ENCODE results near the gene RNF151. TPM values are rescaled to one million over a fixed set of nuclear protein-coding genes. Genes with fewer than 3 reads are reported as not detected.
"Not testable (repeated sequence)": the region's sequence is repeated elsewhere in the genome, so short reads cannot be mapped to it uniquely, and the experiment has no call there.

Gene RNF151
- total RNA-seq, 1 experiment from 2014 or later: not detected

DNA sequence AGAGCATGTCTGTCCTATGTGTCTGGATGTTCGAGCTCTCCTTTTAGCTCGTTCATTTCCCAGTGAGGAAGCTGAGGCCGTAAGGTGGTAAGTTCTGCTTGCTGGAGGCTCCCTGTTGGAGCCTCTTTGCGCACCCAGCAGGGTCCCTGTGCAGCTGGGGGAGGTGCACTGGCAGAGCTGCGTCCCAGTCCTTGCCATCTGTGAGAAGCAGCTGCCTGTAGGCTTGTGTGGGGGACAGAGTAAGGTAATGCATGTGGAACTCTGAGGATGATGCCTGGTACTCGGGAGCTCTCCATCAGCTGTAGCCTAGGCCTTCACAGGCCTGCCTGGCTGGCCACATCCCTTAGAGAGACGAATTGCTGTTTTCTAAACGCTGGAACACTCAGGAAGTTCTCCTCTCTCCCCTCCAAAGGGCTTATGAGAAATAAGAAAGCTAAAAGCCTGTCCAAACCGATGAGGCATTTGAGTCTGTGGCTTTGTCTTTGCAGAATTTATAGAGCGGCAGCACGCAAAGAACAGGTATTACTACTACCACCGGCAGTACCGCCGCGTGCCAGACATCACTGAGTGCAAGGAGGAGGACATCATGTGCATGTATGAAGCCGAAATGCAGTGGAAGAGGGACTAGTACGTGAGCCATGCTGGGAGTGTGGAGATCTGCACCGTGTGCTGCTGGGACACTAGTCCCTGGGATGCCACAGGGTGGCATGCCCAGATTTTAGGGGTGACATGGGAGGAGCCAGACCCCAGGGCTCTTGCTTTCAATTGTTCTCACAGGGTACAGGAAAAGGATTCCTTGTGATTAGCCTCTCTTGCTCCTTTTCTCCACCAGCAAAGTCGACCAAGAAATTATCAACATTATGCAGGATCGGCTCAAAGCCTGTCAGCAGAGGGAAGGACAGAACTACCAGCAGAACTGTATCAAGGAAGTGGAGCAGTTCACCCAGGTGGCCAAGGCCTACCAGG is 5.7 kb upstream of the RNF151 start:
- Histone ChIP-seq H3K4me1 (ENCODE audit: control insufficient read depth, insufficient read depth, low read length) (peaks cover 12% of the 10 kb centered on the region), H3K4me3 (ENCODE audit: low read depth in 2 of 2, low read length in 2 of 2) (peak overlapping the region; percentile 75 to 80), H3K27ac (ENCODE audit: low read length) (peak overlapping the region; percentile 72), H3K36me3 (ENCODE audit: control insufficient read depth, insufficient read depth, low read length) (peaks cover 11% of the 10 kb centered on the region), H3K27me3 (ENCODE audit: control insufficient read depth, insufficient read depth, low read length) (no peaks in the 10 kb centered on the region), H3K9me3 (ENCODE audit: control insufficient read depth, insufficient read depth, low read depth, low read length) (no peaks in the 10 kb centered on the region)
- DNase-seq (ENCODE audit: low read depth, low spot score): no peak
- ChIA-PET CTCF (no interaction called here), POLR2A (interaction anchor here (0.6 kb wide), 2 partner anchors 125 to 467 kb away, joined by 4 to 8 read pairs; no protein-coding TSS in a partner anchor)
- ATAC-seq: peak; percentile 50
- TSS peak; percentile 82 for BruUV-seq (replicated peaks)
- intact Hi-C loops (cut with micrococcal nuclease; ENCODE audit: unreplicated experiment) (no loop called here), in situ Hi-C loops (cut with HindIII; ENCODE audit: low pct_unique_long_range_greater_than_20kb, low sequenced_read_pairs) (no loop called here)
- TF ChIP-seq POLR2AphosphoS5 (IDR thresholded peaks at IDR 0.05; ENCODE audit: low read depth, low read length) (peak; percentile 89), SIN3A (IDR thresholded peaks at IDR 0.05; ENCODE audit: borderline replicate concordance, insufficient read depth, low read depth, low read length) (peak; percentile 63; the same call in 1 of the 2 replicates), TCF7L2 (IDR thresholded peaks at IDR 0.05; ENCODE audit: low read depth, low read length) (no peak)

DNA sequence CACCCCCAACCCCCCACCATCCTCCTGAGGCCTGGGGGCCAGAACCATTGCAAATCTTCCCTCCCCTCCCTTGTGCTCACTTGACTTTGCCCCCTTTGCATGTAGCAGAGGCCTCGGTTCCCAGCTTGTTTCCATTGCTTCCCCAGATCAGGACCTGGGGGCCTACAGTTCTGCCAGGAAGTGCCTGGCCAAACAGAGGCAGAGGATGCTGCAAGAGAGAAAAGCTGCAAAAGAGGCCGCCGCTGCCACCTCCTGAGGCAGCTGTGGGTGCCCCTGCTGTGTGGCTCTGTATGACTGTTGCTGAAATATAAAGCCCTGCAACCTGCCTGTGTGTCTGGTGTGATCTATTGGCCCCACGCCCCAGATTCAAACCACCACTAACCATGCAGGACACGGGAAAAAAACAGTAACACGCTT is 5.0 kb upstream of the RNF151 start:
- POLR2A ChIA-PET: no interaction called here
- Histone ChIP-seq H3K36me3 (ENCODE audit: control insufficient read depth, insufficient read depth, low read length) (peaks cover 11% of the 10 kb centered on the region), H3K4me3 (ENCODE audit: low read depth in 2 of 2, low read length in 2 of 2) (peak overlapping the region; percentile 99), H3K27me3 (ENCODE audit: control insufficient read depth, insufficient read depth, low read length) (no peaks in the 10 kb centered on the region), H3K9me3 (ENCODE audit: control insufficient read depth, insufficient read depth, low read depth, low read length) (no peaks in the 10 kb centered on the region), H3K4me1 (ENCODE audit: control insufficient read depth, insufficient read depth, low read length) (peaks cover 12% of the 10 kb centered on the region), H3K27ac (ENCODE audit: low read length) (peak overlapping the region; percentile 96; the same call in 1 of the 2 replicates)
- CTCF ChIA-PET: no interaction called here
- peak; percentile 0; the same call in 1 of the 2 replicates for ATAC-seq
- in situ Hi-C loops (cut with HindIII; ENCODE audit: low pct_unique_long_range_greater_than_20kb, low sequenced_read_pairs) (no loop called here), intact Hi-C loops (cut with micrococcal nuclease; ENCODE audit: unreplicated experiment) (no loop called here)
- DNase-seq (ENCODE audit: low read depth, low spot score): no peak
- no TSS peak for BruUV-seq (replicated peaks)
- TF ChIP-seq POLR2AphosphoS5 (IDR thresholded peaks at IDR 0.05; ENCODE audit: low read depth, low read length) (peak; percentile 2; the same call in 1 of the 2 replicates), SIN3A (IDR thresholded peaks at IDR 0.05; ENCODE audit: borderline replicate concordance, insufficient read depth, low read depth, low read length) (no peak), TCF7L2 (IDR thresholded peaks at IDR 0.05; ENCODE audit: low read depth, low read length) (no peak)
- TF ChIP-seq, protein P1, sequence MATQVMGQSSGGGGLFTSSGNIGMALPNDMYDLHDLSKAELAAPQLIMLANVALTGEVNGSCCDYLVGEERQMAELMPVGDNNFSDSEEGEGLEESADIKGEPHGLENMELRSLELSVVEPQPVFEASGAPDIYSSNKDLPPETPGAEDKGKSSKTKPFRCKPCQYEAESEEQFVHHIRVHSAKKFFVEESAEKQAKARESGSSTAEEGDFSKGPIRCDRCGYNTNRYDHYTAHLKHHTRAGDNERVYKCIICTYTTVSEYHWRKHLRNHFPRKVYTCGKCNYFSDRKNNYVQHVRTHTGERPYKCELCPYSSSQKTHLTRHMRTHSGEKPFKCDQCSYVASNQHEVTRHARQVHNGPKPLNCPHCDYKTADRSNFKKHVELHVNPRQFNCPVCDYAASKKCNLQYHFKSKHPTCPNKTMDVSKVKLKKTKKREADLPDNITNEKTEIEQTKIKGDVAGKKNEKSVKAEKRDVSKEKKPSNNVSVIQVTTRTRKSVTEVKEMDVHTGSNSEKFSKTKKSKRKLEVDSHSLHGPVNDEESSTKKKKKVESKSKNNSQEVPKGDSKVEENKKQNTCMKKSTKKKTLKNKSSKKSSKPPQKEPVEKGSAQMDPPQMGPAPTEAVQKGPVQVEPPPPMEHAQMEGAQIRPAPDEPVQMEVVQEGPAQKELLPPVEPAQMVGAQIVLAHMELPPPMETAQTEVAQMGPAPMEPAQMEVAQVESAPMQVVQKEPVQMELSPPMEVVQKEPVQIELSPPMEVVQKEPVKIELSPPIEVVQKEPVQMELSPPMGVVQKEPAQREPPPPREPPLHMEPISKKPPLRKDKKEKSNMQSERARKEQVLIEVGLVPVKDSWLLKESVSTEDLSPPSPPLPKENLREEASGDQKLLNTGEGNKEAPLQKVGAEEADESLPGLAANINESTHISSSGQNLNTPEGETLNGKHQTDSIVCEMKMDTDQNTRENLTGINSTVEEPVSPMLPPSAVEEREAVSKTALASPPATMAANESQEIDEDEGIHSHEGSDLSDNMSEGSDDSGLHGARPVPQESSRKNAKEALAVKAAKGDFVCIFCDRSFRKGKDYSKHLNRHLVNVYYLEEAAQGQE (IDR thresholded peaks at IDR 0.05; ENCODE audit: insufficient read depth in 1 of 2, low read depth in 2 of 2, low read length in 1 of 2): no peak
- TF ChIP-seq, protein P2, sequence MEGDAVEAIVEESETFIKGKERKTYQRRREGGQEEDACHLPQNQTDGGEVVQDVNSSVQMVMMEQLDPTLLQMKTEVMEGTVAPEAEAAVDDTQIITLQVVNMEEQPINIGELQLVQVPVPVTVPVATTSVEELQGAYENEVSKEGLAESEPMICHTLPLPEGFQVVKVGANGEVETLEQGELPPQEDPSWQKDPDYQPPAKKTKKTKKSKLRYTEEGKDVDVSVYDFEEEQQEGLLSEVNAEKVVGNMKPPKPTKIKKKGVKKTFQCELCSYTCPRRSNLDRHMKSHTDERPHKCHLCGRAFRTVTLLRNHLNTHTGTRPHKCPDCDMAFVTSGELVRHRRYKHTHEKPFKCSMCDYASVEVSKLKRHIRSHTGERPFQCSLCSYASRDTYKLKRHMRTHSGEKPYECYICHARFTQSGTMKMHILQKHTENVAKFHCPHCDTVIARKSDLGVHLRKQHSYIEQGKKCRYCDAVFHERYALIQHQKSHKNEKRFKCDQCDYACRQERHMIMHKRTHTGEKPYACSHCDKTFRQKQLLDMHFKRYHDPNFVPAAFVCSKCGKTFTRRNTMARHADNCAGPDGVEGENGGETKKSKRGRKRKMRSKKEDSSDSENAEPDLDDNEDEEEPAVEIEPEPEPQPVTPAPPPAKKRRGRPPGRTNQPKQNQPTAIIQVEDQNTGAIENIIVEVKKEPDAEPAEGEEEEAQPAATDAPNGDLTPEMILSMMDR (IDR thresholded peaks at IDR 0.05): no peak

DNA sequence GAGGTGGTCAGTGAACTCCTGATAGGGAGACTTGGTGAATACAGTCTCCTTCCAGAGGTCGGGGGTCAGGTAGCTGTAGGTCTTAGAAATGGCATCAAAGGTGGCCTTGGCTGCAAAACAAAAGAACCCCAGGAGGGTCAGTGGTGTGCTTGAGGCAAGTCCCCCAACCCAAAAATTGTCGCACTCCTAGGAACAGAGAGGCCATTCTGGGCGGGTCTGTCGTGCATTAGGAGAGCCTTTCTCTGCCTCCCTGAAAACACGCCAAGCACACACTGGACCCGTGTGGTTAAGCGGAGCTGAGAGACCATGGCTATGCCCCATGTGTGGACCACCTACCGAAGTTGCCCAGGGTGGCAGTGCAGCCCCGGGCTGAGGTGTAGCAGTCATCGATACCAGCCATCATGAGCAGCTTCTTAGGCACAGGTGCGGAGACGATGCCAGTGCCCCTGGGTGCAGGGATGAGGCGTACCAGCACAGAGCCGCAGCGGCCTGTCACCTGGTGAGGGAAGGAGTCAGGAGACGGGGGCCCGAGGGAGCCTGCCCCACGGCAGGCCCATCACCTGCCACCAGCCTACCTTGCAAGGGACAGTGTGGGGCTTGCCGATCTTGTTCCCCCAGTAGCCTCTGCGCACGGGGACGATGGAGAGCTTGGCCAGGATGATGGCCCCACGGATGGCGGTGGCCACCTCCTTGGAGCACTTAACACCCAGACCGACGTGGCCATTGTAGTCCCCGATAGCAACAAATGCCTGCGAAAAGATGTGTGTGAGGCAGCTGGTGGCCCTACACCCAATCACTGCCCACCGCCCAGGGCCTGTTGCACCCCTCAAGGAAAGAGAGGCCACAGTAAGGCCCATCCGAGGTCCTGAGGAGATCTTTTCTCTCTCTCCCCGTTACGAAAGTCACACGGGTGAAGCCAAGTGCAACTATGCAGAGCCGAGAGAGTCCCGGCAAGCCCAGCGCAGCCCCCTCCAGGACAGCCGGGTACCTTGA is 4.2 kb upstream of the RNF151 start:
- Histone ChIP-seq H3K4me3 (ENCODE audit: low read depth in 2 of 2, low read length in 2 of 2) (peak overlapping the region; percentile 99), H3K27ac (ENCODE audit: low read length) (peak overlapping the region; percentile 96), H3K36me3 (ENCODE audit: control insufficient read depth, insufficient read depth, low read length) (peaks cover 11% of the 10 kb centered on the region), H3K4me1 (ENCODE audit: control insufficient read depth, insufficient read depth, low read length) (peaks cover 12% of the 10 kb centered on the region)
- H3K9me3 ChIP-seq (ENCODE audit: control insufficient read depth, insufficient read depth, low read depth, low read length); H3K27me3 ChIP-seq (ENCODE audit: control insufficient read depth, insufficient read depth, low read length); DNase-seq (ENCODE audit: low read depth, low spot score); POLR2A ChIA-PET; CTCF ChIA-PET; in situ Hi-C loops (cut with HindIII; ENCODE audit: low pct_unique_long_range_greater_than_20kb, low sequenced_read_pairs); ATAC-seq; intact Hi-C loops (cut with micrococcal nuclease; ENCODE audit: unreplicated experiment): not testable (repeated sequence)
- BruUV-seq (replicated peaks): TSS peak; percentile 95

All from Panc1 (cell line).